HG03558 (cell line): ENCODE results near the gene MLLT10.

Experiments used
- ATAC-seq: cut with Tn5 transposase; IDR thresholded peaks from one replicate; pipeline ENCODE4 v1.9.1; 2021; ENCODE audit warnings: moderate number of reproducible peaks; ENCODE audit not compliant: unreplicated experiment; ENCODE audit errors: extremely low read depth

Gene MLLT10

DNA sequence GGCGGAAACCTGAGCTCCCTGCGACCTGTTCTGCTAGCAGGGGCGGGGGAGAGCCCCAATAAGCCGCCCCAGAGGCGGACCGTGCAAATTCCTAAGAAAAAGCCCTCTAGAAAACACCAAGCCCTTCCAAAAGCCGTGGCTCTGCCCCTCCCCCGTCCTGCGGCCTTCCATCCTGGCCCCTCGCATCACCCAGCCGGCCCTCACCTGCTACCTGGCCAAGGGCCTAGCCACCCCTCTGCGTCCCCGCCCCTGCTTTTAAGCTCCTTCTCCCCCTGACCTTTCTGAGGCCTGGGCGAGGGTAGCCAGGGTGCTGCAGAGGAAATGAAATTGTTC, 33.5 kb upstream of the MLLT10 start:
- ATAC-seq = no peak

DNA sequence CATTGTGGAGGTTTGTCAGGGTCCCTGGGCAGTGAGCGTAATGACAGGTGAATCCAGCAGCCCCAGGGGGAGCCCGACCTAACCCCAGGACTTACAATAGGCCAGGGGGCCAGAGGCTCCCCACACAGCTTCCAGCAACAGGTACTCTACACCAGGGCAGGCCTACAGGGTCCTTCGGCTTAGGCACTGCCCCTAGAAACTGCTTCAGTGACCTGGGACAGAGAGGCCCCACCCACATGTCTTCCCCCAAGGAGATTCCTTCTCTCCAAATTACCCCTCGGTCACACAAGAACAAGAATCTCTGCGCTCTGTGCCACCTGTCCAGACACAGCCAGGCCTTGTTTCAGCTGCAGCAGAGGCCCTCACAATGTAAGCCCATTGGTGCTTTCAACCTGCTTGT, 32.9 kb upstream of the MLLT10 start:
- ATAC-seq = no peak

DNA sequence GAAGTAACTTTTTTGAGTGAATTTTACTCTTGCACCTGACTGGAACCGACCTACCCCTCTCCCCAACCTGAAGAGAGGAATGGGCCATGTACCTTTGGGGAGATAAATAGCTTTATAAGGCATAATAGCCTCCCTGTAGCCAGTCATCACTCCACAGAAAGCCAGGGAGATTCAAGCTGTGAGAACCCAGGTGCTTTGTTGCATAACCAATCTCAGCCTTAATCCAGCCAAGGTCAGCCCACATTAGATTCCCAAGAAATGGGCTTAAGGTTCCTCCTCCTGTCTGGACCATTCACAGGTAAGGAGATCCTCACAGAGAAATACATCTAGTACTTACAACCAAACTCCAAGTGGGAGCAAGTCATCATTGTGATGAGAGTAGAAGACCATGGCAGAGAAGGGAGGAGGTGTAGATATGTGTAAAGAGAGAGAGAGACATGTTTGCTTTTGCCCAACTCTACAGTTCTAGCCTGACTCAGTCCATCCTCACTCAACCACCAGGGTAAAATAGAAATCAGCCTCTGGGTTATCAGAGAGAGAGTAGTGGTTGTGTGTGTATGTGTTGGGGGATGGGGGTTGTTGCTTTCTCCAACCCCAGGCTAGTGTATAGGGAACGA, 32.2 kb upstream of the MLLT10 start:
- ATAC-seq = no peak

DNA sequence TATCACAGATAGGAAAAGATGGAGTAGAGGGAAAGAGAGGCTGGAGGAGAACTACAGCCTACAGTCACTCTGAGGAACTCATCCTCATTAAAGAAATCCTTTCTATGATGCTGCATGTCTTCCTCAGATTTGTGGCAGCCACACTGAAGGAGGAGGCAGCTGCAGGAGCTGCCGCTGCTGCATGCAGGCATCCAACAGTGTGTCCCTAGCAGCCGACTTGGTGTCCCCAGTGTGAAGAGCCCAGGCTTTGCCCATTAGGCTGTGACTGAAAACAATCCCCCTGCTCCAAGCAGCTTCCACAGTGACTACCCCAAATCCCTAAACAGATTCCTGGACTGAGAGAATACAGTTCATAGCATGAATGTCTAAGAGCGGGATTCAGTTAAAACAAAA, 31.7 kb upstream of the MLLT10 start:
- no peak for ATAC-seq

DNA sequence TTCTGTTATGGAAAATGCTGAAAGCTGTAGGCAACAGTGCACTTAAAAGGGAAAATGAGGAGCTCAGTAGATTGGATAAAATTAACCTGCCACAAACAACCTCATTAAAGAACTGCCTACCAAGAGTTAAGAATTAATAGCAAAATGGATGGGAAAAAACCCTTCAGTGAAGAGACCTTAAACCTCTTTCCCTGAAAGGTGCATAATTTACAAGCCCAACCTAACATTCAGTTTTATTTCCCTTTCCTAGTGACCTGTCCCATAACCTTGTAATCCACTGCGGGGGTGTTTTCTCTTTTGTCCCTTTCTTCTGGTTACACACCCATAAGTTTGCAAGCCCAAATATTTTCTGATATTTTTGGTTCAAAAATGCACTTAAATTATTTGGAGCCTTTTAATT, 30.5 kb upstream of the MLLT10 start:
- ATAC-seq = no peak

DNA sequence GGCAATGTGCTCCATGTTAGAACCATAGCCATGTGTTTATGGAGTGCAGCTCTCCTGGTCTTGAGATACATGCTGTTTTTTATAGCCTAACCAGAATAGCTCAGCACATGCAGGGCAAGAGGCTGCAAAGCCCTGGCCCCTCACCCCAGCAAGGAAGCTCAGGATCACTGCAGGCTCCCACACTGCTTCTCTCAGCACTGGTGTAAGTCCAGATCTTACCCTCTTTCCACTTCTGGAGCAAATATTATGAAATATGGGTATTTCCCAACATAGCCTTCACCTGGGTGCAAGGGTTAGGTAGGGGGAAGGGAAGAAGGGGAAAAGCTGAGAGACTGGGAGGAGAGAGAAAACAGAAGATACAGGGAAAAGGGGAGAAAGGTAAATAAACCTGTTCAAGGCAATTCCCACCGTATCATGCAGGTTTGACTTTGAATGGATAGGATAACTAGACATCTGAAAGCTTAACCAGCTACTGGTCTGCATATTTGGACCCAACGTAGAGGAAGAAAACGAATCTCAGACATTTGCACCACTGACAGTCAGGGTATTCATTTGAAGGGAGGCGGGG, 28.2 kb upstream of the MLLT10 start:
- ATAC-seq = no peak

DNA sequence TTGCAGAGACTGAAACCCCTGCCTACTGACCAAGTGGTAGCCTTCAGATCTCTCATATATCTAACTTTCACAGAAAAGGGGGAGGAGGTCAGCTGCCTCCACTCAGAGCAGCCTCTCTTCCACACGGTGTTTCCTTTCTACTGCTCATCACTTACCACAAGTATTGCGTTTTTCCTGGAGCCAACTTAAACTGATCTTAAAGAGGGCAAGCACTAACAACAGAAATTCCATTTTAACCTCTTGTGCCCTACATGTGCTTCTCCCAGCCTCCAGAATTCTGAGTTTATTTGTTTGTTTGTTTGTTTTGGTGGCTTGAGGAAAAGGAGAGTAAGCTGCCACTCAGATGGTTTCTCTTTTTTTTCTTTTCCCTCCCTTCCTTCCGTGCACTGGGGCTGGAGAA, 27.7 kb upstream of the MLLT10 start:
- ATAC-seq = no peak

DNA sequence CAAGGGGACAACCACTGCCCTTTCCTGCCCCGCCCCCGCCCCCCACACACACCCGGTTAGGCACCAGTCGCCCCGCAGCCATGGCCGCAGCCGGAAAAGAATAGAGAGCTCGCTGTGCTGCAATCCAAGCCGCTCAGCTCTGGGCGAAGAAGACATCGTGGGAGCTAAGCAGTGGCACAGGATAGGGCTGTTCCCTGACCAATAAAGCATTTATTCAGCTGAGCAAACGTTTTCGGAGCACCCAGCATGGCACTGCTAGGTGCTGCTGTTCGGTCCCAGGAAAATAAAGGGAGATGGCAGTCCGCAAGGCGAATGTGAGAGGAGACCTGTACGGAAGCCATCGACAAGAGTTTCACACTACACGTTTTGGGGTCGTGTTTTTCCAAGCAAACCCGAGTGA, 26.9 kb upstream of the MLLT10 start:
- ATAC-seq = no peak

DNA sequence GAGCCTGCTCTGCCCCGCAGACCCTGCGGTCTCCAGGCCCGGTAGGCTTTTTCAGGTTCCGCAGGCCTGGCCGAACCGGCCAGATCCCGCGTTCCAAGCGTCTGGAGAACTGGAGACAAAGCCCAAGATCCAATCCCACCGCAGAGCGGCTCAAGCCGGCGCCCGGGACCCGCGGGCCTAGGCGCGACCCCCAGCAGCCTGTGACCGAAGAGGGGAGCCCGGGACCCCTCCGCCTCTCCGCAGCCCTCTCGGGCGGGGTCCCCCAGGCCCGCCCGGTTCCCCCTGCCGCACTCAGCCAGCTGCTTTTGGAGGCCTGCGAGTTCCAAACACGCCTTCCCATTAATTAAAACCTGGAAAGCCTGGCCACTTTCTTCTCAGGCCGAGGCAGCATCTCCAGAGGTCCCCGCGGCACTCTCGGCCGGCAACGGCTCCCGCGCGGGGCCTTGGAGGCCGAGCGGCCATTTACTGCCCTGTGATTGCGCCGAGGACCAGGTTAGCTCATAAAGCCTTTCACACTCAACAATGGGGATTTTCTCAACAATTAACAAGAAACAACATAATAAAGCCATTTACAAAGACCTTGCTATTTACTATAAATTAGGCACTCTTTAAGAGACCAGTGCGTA, 25.2 kb upstream of the MLLT10 start:
- ATAC-seq = no peak

DNA sequence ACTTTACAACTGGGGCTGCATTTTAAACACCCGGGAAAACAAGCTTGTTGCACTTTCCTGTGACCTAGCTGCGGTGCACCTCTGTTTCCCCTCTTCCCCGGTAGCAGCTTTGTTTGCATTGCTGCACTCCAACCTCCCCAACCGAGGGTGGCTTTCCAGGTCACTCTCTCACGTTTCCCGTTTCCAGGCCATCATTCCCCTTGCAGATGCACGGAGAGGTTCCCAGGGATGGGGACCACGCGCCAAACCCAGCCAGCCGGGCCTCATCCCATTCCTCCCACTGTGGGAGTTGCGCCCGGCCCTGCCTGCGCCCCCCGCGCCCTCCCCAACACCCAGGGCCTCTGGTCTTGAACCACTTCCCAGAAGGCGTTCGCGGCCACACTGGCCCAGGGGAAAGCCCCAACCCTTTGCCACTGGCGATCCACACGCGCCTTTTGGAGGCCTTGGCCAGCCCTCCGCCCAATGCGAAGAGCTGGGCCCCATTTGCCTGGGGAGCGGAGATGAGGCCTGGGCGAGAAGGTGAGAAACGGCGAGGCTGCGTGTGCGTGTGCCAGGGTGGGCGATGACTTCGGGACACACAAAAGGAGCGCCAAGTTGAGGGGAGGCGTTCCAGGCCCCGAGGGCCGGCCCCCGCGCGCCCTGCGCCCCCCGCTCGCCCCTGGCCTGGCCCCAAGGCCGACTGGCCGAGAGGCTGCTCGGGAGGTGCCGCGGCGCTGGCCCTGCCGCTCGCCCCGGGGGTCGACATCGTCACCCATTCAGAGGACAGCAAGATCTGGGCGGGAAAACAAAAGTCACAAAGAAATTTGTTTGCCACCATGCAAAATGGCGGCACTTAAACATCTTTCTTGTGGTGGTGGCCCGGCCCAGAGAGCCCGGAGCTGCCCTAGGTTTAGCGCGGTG, 24.4 kb upstream of the MLLT10 start:
- no peak for ATAC-seq

DNA sequence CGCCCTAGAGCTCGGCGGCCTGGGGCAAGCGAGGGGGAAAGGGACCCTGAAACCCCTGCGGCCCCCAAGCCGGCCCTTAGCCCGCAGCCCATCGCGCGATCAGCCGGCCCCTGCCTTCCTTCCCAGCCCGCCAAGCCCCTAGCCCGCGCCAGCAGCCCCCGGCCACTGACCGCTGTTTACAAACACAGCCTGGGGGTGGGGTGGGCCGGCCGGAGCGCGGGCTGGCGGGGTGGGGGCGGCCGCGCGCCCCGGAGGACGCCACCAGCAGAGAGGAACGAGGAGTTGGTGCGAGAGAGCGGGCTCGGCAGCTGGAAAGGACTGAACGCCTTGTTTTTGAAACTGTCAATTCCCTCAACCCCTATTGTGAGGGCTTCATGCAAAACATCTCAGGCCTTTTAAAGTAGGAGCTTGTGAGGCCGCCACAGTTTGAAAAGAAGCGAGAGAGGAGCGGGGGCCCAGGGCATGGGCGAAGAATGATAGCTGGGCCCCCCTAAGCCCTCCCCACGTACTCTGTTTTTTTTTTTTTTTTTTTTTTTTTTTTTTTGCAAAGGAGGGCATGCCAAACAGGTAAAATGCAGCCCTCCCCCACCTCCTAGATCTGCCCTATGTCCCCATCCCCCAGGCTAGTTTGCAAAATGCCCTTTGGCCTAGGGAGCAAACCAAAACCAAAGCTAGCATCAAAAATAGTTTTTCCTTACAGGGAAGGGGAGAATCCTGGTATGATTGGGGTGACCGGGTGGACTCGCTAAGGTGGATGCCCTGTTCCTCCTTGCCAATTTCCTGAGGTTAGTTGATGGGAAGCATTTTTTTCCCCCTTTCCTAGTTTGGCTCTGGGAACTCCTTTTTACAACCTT, 23.6 kb upstream of the MLLT10 start:
- ATAC-seq = no peak

DNA sequence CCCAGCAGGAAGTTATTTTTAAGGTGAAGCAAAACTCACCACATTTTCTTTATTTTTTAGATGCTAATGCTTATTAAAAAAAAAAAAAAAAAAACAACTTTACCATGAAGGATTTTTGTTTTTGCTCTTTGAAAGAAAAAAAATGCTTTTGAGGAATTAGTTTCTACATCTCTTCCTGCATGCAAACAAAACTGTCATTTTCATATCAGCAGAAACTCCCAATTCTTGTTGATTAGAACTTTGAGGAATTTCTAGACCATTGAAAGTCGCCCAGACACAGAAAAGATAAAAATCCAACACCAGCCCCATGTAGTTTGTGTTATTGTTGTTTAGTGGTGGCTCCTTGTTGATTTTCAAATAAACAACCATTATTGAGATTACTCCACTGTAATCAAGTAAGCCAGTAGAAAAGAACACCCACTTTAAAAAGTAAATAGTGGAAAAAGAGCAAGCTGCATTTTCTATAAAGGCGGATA, 22.9 kb upstream of the MLLT10 start:
- ATAC-seq = no peak

DNA sequence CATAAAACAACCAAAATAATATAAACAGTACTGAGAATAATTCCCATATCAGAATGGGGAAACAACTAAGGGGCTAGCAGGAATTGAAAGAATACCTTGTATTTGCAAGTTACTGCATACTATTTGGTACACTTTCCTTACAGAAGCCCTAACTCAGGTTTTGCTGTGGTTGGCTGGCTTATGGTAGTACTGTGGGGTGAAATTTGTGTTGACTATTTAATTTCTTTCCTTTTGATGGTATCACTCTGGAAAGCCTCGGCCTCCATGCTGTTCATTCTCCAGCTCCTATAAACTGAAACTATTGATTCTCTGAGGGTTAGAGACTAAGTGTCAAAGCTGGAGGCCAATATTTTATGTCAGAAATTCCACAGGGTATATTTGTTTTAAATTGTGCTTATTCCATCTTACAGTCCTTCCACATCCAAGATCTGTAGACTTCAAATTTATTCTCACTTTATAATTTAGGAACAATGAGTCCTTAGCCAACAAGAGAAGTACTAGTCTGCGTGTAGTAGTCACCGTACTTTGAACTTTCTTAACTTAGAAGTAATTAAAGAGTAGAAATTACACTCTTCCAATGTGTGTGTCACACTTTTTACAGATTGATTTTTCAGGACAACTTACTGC, 22.0 kb upstream of the MLLT10 start:
- no peak for ATAC-seq

DNA sequence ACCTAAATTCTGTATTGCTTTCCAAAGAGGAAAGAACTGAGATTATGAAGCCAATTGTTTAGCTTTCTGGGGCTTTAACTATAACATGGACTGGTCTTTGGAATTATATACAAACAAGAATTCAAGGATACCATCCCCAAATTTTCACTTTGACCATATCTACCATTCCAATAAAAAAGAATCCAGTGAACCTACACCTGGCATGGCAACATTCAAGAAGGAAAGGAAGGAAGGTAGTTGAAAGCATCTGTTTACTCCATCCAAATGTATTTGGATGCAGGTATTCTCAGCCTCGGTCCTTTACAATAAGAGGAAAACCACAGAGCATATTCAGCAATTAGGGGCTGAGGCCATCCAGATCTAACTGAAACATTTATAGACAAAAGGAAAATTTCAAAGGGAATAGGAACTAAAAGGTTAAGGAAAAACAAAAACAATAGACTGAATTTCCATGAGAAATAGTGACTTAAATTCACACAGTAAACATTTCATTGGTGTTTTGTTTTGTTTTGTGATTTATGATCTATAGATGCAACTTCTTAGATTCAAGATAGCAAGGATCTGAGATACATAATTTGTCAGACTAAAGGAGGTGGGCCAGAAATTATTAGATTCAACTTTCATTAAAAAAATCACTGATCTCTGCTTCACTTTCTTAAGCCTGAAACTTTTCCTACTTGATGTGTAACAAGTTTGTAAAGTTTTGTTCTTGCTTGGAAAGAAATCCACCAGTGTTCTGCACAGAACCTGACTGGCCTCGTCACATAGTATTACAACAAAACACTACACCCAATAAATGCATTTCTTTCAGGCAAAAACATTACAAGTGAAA, 21.2 kb upstream of the MLLT10 start:
- ATAC-seq = no peak

DNA sequence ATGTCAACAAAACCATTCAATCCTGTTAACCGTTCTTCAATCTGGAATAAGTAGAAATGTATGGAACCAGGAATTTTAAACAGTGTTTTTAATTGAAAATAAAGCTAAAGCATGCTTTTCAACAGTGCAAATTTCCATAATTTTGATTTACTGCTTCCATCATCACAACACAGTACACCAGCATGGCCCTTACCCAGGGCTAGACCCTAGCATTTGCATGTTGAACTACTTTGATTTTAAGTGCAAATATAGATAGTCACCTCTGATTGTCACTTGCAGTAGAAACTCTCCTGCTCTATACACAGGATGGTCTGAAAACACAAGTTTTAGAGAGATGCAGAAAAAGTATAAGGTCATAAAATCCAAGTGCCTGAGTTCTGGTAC, 20.6 kb upstream of the MLLT10 start:
- no peak for ATAC-seq

DNA sequence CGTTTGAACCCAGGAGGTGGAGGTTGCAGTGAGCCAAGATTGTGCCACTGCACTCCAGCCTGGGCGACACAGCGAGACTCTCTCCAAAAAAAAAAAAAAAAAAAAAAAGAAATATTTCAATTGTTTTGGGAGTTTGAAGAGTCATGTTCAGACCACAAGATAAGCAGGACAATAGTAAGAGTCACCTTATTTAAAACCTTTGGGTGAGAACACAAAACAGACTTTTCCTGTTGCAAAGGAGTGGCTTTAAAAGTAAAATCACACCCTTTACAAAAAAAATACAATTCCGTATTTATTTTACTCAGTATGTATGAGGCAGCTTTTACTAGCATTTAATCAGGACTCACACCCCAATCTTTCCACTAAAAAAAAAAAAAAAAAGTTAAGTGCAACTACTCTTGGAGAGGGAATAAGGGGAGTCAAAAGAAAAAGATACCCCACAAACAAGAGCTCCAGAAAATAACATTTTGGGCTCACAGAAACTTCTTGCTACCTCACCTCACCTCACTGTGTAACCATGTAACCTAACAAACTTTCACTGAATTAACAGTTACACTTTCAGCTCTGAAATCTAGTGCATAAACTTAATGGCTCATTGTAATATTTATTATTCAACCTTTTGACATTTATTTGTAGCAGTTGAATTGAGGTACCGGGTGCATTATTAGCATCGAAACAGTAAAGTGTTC, 19.8 kb upstream of the MLLT10 start:
- no peak for ATAC-seq

DNA sequence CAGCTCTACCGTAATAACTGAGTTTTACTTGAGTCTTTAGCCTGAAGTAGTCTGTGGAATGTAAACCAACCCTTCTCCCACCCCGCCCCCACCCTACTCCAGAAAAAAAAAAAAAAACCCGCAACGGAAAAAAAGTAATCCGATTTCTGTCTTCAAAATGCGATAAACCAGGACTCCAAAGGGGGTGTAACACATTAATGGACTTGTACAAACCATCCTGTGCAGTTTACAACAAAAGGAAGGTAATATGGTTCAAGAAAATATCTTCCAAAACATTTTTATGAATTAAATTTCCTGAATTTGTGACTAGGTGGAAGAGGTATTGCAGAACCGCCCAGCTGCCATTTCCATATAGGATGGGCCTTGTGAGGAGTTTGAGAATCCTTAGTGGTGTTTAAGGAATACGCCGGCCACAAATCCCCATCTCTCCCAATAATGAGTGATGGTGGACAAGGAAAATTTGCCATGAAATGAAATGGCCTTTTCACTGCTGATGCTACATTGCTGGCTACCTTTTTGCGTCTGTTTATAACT, 19.1 kb upstream of the MLLT10 start:
- no peak for ATAC-seq
